Activated CD4-positive, CD25-positive, alpha-beta regulatory T cell treated with anti-CD3 and anti-CD28 coated beads, Interleukin-2, amount 50 U/mL, for 24 hours (primary cell): ENCODE measurements around the gene PTGIS.
"Not testable (repeated sequence)": the region's sequence is repeated elsewhere in the genome, so short reads cannot be mapped to it uniquely, and the experiment has no call there.

ENCODE experiments used
- ATAC-seq, 2 donors: fragments of 150-1000 bp; cut with Tn5 transposase; one replicate each; pipeline ENCODE4 v1.10.0; 2021; ENCODE audit warnings: mild to moderate bottlenecking in 1 of 2, moderate library complexity in 1 of 2

PTGIS gene

DNA sequence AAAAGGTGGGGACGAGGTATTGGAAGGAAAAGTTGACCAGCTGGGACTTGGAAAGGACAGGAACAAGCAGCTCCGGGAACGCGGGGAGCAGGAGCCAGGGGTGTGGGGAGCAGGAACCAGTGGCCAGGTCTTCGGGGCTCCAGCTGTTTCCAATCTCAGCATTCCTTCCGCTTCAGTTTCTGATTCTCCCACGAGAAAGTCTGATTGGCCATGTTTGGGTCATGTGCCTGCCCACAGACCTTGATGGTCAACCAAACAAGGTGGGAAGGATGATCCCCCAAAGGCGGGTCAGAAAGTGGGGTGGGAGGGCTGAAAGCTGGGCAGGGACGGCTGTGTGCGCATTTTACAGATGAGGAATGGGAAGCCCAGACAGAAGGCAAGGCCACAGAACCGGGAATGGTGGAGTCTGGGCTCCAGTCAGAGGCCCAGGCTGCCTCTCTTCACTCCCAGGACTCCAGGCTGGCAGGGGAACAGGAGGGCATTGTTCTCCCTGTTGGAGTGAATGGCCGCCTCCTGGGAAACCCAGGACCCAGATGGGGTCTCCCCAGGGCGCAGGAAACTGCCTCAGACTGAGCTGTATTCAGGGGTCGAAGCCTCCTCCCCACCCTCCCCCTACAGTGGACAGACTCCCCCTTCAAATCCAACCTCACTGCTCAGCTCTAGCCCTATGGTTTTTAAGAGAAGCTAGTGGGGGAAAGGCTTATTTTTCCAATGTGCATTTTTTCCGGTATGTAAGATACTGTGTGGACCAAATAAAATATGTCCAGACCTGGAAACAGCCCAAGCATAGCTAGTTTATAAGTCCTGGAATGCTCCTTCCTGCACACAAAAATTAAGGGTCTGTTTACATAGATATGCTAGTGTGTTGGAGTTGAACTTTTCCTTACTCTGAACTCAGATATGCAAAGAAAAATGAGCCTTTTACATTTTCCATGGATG lies 12.2 kb upstream of the PTGIS start:
- no peak for ATAC-seq

DNA sequence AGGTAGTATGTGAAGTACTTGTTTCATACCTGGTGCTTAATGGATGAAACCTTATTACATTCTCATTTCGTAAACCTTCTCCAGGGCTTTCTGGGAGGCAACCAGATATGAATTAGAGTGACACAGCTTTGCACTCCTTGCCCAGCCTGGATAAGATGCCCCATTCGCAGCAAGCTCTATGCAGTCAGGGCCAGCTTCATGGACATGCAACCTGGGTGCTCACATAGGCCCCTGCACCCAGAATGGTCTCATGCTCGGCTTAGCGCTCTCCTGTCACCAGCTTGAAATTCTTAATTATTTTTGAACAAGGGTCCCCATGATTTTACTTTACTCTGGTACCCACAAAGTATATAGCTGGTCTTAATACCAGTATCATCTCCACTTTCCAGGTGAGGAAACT lies 11.3 kb upstream of the PTGIS start:
- ATAC-seq, result no peak

DNA sequence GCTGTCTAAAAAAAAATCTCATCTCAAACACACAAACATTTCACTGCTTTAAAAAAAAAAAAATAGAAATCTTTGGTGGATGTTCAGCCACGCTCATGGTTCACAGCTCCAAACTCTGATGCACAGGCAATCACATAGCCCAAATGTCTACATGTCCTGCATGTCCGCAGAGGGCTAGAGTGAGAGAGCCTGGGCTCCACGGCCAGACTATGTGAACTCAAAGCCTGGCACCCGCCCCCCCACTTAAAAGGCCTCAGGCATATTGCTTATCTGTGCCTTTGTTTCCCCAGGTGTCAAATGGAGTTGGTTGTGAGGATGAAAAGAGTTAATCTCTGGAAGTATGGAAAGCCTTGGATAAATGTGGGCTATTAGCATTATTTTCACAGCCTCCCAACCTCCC lies 10.5 kb upstream of the PTGIS start:
- ATAC-seq, result no peak

GRCh38 chr20:49575551-49576060 lies 7.7 kb upstream of the PTGIS start:
- ATAC-seq, result no peak

DNA sequence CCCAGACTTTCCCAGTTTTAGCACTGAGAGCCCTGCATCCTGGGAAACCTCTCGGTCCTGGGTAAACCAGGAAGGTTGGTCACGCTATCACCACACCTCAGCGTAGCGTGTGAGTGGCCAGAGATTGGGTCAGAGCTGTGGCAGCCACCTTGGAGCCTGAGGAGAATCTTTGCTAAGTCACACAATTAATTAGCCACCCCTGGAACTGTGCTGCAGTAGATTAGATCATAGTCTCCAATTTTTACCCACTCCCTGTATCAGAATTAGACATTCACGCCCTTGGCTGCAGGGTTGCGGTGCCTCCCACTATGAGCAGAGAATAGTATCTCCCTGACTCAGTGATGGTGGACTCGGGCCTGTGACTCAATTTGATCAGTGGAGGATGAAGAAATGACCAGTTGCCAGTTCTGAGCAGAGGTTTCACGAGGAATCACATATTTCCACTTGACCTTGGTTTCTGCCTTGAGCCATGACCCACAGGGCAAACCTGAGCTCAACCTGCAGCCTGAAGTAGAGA lies 6.0 kb upstream of the PTGIS start:
- ATAC-seq, result no peak

DNA sequence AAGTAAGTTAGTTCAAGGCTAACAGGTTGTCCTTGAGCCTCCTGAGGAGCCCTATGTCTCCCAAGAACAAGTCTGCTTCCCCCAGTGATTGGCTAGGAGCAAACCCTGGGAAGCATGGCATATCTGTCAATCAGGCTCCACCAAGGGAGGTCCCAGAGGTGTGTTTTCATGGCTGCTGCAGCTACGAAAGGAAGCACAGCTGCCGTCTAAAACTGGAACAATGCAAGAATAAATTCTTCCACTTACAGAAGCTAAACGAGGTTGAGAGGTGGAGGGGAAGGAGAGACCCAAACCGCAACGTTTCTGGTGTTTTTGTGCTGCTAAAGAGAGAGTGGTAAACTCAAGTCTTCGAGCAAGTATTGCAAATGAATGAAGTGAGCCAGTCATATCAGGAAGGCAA lies 4.9 kb upstream of the PTGIS start:
- no peak for ATAC-seq

- ATAC-seq, result no peak
These were observed 3.6 kb upstream of the PTGIS start for GRCh38 chr20:49571553-49571835.

DNA sequence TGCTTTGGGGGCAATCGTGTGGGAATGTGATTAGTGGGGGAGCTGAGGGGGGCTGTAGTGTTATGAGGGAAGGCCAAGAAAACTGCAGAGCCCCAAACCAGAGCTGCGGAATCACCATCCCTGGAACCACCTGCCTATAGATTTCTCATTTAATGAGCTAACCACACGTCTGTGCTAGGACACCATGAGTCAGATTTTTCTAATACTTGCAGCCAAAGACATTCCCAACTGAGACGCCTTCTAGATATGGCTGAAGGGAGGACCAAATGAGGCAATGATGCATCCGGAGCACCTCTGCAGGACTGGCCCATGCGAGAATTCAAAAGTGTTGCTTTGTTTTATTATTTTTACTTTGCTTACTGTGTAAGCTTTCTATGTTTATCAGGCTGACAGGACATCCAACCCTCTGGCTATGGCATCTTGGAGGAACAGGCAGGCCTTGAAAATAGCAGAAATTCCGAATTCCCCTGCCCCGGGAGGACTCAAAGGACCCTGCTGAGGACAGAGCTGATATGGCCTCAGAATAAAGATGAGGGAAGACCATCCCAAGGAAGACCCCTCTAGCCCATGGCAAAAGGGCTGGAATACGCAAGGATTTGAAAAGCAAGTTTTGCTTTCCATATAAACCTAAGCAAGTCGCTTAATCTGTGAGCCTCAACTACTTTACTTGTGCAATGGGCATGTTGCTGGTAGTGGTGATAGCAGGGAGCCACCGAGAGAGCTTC lies 3.1 kb upstream of the PTGIS start:
- no peak for ATAC-seq

DNA sequence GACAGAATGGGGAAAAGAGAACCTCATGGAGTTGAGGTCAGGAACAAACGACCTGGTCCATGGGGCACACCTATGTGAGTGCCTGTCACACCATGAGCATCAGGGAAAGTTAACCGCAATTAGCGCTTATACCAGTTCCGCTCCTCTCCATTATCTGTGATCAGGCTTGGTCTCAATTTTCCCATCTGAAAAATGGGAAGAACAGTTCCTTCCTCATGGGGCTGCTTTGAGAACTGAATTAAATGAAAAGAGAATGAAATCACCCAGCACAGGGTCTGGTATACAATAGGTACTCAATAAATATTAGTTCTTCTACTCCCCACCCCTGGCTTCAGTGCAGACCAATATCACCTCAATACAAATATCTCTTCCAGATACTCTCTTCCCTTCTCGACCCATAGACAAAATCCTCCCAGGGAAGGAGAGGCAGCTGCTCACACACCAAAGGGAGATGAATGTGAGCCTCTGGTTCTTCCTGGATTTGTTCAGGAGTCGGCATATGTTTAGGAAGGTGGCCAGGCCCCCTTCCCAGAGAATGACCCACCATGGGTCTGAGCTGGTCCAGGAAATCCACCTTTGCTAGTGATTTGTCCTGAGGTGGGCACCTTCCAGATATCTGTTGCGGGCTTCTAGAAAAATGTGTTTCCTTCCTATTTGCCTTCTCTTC lies 2.4 kb upstream of the PTGIS start:
- ATAC-seq, result no peak

GRCh38 chr20:49569411-49570115 lies 1.6 kb upstream of the PTGIS start:
- no peak for ATAC-seq

DNA sequence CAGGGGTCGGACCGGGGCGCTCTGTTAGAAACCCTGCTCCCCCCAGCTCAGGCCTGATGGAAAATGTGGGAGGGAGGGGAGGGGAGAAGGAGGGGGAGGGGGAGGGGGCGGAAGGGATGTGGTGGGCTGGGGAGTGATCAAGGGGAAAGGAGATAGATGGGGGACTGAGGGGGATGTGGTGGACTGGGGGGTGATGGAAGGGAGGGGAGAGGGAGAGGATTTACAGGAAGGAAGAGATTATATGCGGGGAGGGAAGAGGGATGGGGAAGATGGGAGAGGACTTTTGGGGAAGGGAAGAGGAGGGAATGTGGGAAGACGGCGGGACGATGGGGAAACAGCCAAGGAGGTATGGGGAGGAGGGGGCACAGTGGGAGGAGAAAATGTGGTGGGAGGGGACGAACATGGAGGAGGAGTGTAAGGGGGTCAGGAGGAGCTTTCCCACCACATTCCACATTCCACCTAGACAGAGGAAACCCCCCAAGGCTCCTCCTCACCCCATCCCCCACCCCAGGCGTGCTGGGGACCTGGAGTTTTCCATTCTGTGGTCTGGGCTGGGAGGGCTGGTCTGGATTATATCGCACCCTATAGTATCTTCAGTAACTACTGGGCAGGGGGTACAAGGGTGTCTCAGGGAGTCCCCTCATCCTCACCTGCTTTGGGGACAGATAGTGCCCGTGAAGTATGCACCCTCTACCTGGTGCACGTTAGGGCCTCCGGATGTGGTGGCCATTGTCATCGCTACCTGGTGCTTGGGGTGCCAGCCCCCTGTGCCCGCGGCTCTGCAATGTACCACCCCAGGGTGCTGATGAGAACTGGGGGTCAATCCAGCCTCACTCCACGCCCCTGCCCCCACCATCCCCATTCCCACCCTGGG lies 578 bp upstream of the PTGIS start:
- ATAC-seq, result no peak

GRCh38 chr20:49566401-49567364 lies 1.3 kb downstream of the PTGIS start:
- ATAC-seq, result no peak

GRCh38 chr20:49564991-49565390 lies 2.9 kb downstream of the PTGIS start:
- ATAC-seq, result not testable (repeated sequence)

- ATAC-seq, result no peak
These were observed 4.6 kb downstream of the PTGIS start for GRCh38 chr20:49563015-49563980.

DNA sequence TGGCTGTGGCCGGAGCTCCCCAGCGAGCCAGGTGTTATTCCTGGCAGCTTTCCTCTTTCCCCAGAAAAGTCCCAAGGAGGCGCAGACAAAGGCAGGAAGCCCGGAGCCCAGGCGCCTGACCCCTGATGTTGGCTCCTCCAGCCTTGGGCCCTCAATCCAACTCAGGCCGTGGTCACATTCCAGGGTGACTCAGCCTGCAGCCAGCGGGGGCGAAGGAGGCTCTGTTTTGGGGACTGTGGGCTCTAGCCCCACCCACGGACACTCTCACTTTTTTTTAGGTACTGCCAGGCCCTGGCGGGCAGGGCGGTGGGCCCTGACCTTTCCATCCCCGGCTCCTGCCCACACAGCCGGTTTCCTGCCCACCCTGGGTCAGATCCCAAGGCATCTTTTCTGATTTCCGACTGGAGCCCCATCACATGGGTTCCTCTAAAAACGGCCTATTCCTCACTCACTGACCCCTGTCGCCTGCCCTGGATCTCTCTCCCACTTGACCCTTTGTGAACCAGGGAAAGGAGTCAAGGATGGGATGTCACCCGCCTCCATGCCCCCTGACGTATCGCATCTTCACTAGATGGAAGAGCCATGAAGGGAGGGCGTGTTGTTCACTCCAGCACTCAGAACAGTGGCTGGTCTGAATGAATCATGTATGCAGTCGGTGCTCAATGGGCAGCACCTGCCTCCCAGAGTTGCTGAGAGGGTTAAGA lies 5.5 kb downstream of the PTGIS start:
- ATAC-seq, result no peak

- no peak for ATAC-seq
These were observed 6.1 kb downstream of the PTGIS start for GRCh38 chr20:49561806-49562205.

DNA sequence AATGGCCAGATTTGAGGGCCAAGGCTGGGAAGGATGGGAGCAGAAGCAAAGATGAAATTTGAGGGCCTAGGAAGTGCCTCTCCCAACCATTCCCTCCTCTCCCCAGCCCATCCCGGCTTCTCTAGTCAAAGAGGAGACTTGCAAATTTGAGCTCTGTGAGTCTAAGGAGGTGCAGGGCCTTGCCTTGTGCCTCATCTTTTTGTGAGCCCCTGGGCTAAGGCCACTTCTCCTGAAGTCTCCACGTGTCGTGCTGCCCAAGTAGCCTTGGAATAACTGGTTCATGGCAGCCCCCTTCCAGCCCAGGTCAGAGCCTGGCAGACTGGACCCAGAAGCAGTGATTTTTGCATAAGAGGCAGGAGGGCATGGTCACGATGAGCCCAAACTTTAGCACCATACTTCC lies 6.7 kb downstream of the PTGIS start:
- no peak for ATAC-seq

- no peak for ATAC-seq
These were observed 7.3 kb downstream of the PTGIS start for GRCh38 chr20:49560646-49561045.
